ENCODE data around the gene SPATA17.
A peak's percentile ranks its signal among the peaks of the same experiment; 100 is the strongest.

The SPATA17 gene

GRCh38 chr1:217734973-217735372, 103.8 kb downstream of the SPATA17 start:
- H2AK5ac ChIP-seq (ENCODE audit: low read length, severe bottlenecking), result no peak overlapping the region
- H3K4ac ChIP-seq (ENCODE audit: low read depth in 1 of 2, low read length in 2 of 2), result no peak overlapping the region
- no peak overlapping the region for H4K91ac ChIP-seq (ENCODE audit: low read length)
- no peak overlapping the region for H4K8ac ChIP-seq (ENCODE audit: low read length)
- no peak overlapping the region for H3K18ac ChIP-seq (ENCODE audit: low read depth in 1 of 2, low read length in 2 of 2)
- 49% methylated on average over 2 of the region's 3 CpGs for WGBS
- H3K9me3 ChIP-seq (ENCODE audit: control insufficient read depth, low read length), result no peaks in the 10 kb centered on the region
- H3K4me1 ChIP-seq (ENCODE audit: control insufficient read depth, insufficient read depth, low read depth, low read length), result no peaks in the 10 kb centered on the region
- no peaks in the 10 kb centered on the region for H3K27me3 ChIP-seq (ENCODE audit: control insufficient read depth in 1 of 2, insufficient read depth in 1 of 2, low read length in 2 of 2)
- H2BK5ac ChIP-seq (ENCODE audit: low read depth, low read length, poor library complexity, severe bottlenecking), result no peak overlapping the region
- no peak overlapping the region for H3K4me2 ChIP-seq (ENCODE audit: low read length, poor library complexity, severe bottlenecking)
- no peak overlapping the region for H3K4me3 ChIP-seq (ENCODE audit: insufficient read depth in 1 of 2, low read depth in 1 of 2, low read length in 2 of 2)
- H3K14ac ChIP-seq (ENCODE audit: low read length in 2 of 2), result no peak overlapping the region
- H3K27ac ChIP-seq (ENCODE audit: low read length, poor library complexity, severe bottlenecking), result no peak overlapping the region
- H2AFZ ChIP-seq (ENCODE audit: low read depth, low read length), result no peak overlapping the region
- no peaks in the 10 kb centered on the region for H3K36me3 ChIP-seq (ENCODE audit: control insufficient read depth in 1 of 2, insufficient read depth in 2 of 2, low read depth in 1 of 2, low read length in 2 of 2)
- H3K79me1 ChIP-seq (replicated peaks; ENCODE audit: low read length, poor library complexity, severe bottlenecking), result no peaks in the 10 kb centered on the region
- DNase-seq, result no peak
- no peak overlapping the region for H2BK12ac ChIP-seq (ENCODE audit: low read length in 2 of 2)
- no peak overlapping the region for H2BK15ac ChIP-seq (ENCODE audit: low read depth, poor library complexity, severe bottlenecking)
- H3K23ac ChIP-seq (ENCODE audit: low read length in 2 of 2), result no peak overlapping the region
- no peak overlapping the region for H2BK120ac ChIP-seq (ENCODE audit: low read depth, low read length)
- no peak overlapping the region for H3K9ac ChIP-seq (ENCODE audit: low read length)

- Histone ChIP-seq H3K4me2 (ENCODE audit: low read length, poor library complexity, severe bottlenecking) (no peak overlapping the region), H3K27me3 (ENCODE audit: control insufficient read depth in 1 of 2, insufficient read depth in 1 of 2, low read length in 2 of 2) (no peaks in the 10 kb centered on the region), H3K79me1 (replicated peaks; ENCODE audit: low read length, poor library complexity, severe bottlenecking) (no peaks in the 10 kb centered on the region), H3K9me3 (ENCODE audit: control insufficient read depth, low read length) (no peaks in the 10 kb centered on the region), H3K4me1 (ENCODE audit: control insufficient read depth, insufficient read depth, low read depth, low read length) (no peaks in the 10 kb centered on the region), H2AK5ac (ENCODE audit: low read length, severe bottlenecking) (no peak overlapping the region), H3K4me3 (ENCODE audit: insufficient read depth in 1 of 2, low read depth in 1 of 2, low read length in 2 of 2) (no peak overlapping the region), H4K8ac (ENCODE audit: low read length) (no peak overlapping the region), H2BK15ac (ENCODE audit: low read depth, poor library complexity, severe bottlenecking) (no peak overlapping the region), H2BK120ac (ENCODE audit: low read depth, low read length) (no peak overlapping the region), H2AFZ (ENCODE audit: low read depth, low read length) (no peak overlapping the region), H3K14ac (ENCODE audit: low read length in 2 of 2) (no peak overlapping the region), H3K36me3 (ENCODE audit: control insufficient read depth in 1 of 2, insufficient read depth in 2 of 2, low read depth in 1 of 2, low read length in 2 of 2) (no peaks in the 10 kb centered on the region), H3K9ac (ENCODE audit: low read length) (no peak overlapping the region), H3K18ac (ENCODE audit: low read depth in 1 of 2, low read length in 2 of 2) (no peak overlapping the region), H4K91ac (ENCODE audit: low read length) (no peak overlapping the region), H3K4ac (ENCODE audit: low read depth in 1 of 2, low read length in 2 of 2) (no peak overlapping the region), H3K27ac (ENCODE audit: low read length, poor library complexity, severe bottlenecking) (no peak overlapping the region), H2BK12ac (ENCODE audit: low read length in 2 of 2) (no peak overlapping the region), H3K23ac (ENCODE audit: low read length in 2 of 2) (no peak overlapping the region), H2BK5ac (ENCODE audit: low read depth, low read length, poor library complexity, severe bottlenecking) (no peak overlapping the region)
- WGBS, result no CpG with 5 or more reads among the region's 2 CpGs
- DNase-seq, result peak; percentile 33
These were observed 116.1 kb downstream of the SPATA17 start for GRCh38 chr1:217747156-217747769.

GRCh38 chr1:217769768-217770167, 138.6 kb downstream of the SPATA17 start:
- no peaks in the 10 kb centered on the region for H3K79me1 ChIP-seq (replicated peaks; ENCODE audit: low read length, poor library complexity, severe bottlenecking)

GRCh38 chr1:217770918-217771317, 139.8 kb downstream of the SPATA17 start:
- Histone ChIP-seq H2BK15ac (ENCODE audit: low read depth, poor library complexity, severe bottlenecking) (no peak overlapping the region), H3K36me3 (ENCODE audit: control insufficient read depth in 1 of 2, insufficient read depth in 2 of 2, low read depth in 1 of 2, low read length in 2 of 2) (no peaks in the 10 kb centered on the region), H2BK12ac (ENCODE audit: low read length in 2 of 2) (no peak overlapping the region), H2AFZ (ENCODE audit: low read depth, low read length) (no peak overlapping the region), H4K91ac (ENCODE audit: low read length) (no peak overlapping the region), H2AK5ac (ENCODE audit: low read length, severe bottlenecking) (no peak overlapping the region), H3K14ac (ENCODE audit: low read length in 2 of 2) (no peak overlapping the region), H2BK5ac (ENCODE audit: low read depth, low read length, poor library complexity, severe bottlenecking) (no peak overlapping the region), H3K23ac (ENCODE audit: low read length in 2 of 2) (no peak overlapping the region), H3K79me1 (replicated peaks; ENCODE audit: low read length, poor library complexity, severe bottlenecking) (no peaks in the 10 kb centered on the region), H3K9ac (ENCODE audit: low read length) (no peak overlapping the region), H2BK120ac (ENCODE audit: low read depth, low read length) (no peak overlapping the region), H3K4ac (ENCODE audit: low read depth in 1 of 2, low read length in 2 of 2) (no peak overlapping the region), H3K4me2 (ENCODE audit: low read length, poor library complexity, severe bottlenecking) (no peak overlapping the region), H4K8ac (ENCODE audit: low read length) (no peak overlapping the region), H3K9me3 (ENCODE audit: control insufficient read depth, low read length) (no peaks in the 10 kb centered on the region), H3K27ac (ENCODE audit: low read length, poor library complexity, severe bottlenecking) (no peak overlapping the region), H3K27me3 (ENCODE audit: control insufficient read depth in 1 of 2, insufficient read depth in 1 of 2, low read length in 2 of 2) (no peaks in the 10 kb centered on the region), H3K4me1 (ENCODE audit: control insufficient read depth, insufficient read depth, low read depth, low read length) (no peaks in the 10 kb centered on the region), H3K4me3 (ENCODE audit: insufficient read depth in 1 of 2, low read depth in 1 of 2, low read length in 2 of 2) (no peak overlapping the region), H3K18ac (ENCODE audit: low read depth in 1 of 2, low read length in 2 of 2) (no peak overlapping the region)
- DNase-seq, result no peak
- 67% methylated on average over 1 of the region's 3 CpGs for WGBS

More at GRCh38 chr1:217769768-217770167, 138.6 kb downstream of the SPATA17 start:
- no peak overlapping the region for H2BK5ac ChIP-seq (ENCODE audit: low read depth, low read length, poor library complexity, severe bottlenecking)
- no peak overlapping the region for H2BK12ac ChIP-seq (ENCODE audit: low read length in 2 of 2)
- H2AFZ ChIP-seq (ENCODE audit: low read depth, low read length), result no peak overlapping the region
- no peak overlapping the region for H4K91ac ChIP-seq (ENCODE audit: low read length)
- no peak overlapping the region for H2BK120ac ChIP-seq (ENCODE audit: low read depth, low read length)
- H3K23ac ChIP-seq (ENCODE audit: low read length in 2 of 2), result no peak overlapping the region
- no peak overlapping the region for H4K8ac ChIP-seq (ENCODE audit: low read length)
- H2AK5ac ChIP-seq (ENCODE audit: low read length, severe bottlenecking), result no peak overlapping the region
- no peaks in the 10 kb centered on the region for H3K9me3 ChIP-seq (ENCODE audit: control insufficient read depth, low read length)
- no peak overlapping the region for H3K18ac ChIP-seq (ENCODE audit: low read depth in 1 of 2, low read length in 2 of 2)
- H3K27me3 ChIP-seq (ENCODE audit: control insufficient read depth in 1 of 2, insufficient read depth in 1 of 2, low read length in 2 of 2), result no peaks in the 10 kb centered on the region
- no peak overlapping the region for H3K4me2 ChIP-seq (ENCODE audit: low read length, poor library complexity, severe bottlenecking)
- no peak for DNase-seq
- H3K36me3 ChIP-seq (ENCODE audit: control insufficient read depth in 1 of 2, insufficient read depth in 2 of 2, low read depth in 1 of 2, low read length in 2 of 2), result no peaks in the 10 kb centered on the region
- no peaks in the 10 kb centered on the region for H3K4me1 ChIP-seq (ENCODE audit: control insufficient read depth, insufficient read depth, low read depth, low read length)
- H3K27ac ChIP-seq (ENCODE audit: low read length, poor library complexity, severe bottlenecking), result no peak overlapping the region
- H3K4me3 ChIP-seq (ENCODE audit: insufficient read depth in 1 of 2, low read depth in 1 of 2, low read length in 2 of 2), result no peak overlapping the region
- no peak overlapping the region for H3K14ac ChIP-seq (ENCODE audit: low read length in 2 of 2)
- H3K9ac ChIP-seq (ENCODE audit: low read length), result no peak overlapping the region
- H3K4ac ChIP-seq (ENCODE audit: low read depth in 1 of 2, low read length in 2 of 2), result no peak overlapping the region
- no peak overlapping the region for H2BK15ac ChIP-seq (ENCODE audit: low read depth, poor library complexity, severe bottlenecking)
